C4-2B (cell line): Measurements from ENCODE around the gene CSH2.
"Not testable (repeated sequence)": the region's sequence is repeated elsewhere in the genome, so short reads cannot be mapped to it uniquely, and the experiment has no call there.

ENCODE experiments used
- ZFX ChIP-seq: fragments of 450-650 bp; IDR thresholded peaks from 2 replicates; pipeline ENCODE4 v1.6.1; 2017
- TF ChIP-seq, protein P1 (sequence below): fragments of 450-650 bp; conservative IDR thresholded peaks from 2 replicates; pipeline ENCODE4 v1.5.1; 2017; ENCODE audit warnings: mild to moderate bottlenecking

DNA sequence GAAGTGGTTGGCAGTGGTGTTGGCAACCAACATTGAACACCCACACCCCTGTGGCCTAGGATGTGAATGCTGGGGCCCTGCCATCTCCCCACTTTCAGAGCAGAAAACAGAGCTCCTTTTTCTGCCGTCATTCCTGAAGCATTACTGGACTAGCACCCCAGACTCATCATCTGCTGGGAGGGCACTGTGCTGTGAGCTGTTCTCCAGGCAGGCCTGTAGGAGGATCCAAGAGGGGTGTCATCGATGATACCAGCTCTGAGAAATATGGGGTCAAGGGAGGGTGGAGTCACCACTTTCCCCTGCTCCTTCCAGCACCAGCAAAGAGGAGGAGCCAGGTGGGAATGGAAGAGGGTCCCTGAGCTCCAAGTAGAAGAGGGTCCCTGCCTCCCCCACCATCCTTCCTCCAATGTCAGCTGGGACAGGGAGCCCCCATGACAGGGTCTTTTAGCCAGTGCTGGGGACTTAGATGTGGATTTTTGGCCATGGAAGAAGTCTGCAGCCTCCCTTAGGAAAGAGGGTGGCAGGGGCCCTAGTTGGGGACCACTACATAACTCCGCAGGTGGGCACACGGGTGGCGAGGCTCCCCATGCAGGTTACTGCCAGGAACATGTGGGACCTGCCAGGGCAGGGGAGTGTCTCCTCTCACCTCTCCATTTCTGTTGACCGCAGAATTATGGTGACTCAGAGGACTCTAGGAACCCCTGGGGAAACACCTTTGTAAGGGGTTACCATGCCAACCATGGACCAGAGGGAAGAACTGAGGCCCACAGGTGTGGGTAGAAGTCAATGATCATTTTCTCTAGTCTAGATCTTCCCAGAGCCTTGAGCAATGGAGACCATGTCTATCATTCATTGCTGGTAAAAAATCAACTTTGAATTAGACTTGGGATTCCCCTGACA is 25.7 kb upstream of the CSH2 start:
- TF ChIP-seq, protein P1, sequence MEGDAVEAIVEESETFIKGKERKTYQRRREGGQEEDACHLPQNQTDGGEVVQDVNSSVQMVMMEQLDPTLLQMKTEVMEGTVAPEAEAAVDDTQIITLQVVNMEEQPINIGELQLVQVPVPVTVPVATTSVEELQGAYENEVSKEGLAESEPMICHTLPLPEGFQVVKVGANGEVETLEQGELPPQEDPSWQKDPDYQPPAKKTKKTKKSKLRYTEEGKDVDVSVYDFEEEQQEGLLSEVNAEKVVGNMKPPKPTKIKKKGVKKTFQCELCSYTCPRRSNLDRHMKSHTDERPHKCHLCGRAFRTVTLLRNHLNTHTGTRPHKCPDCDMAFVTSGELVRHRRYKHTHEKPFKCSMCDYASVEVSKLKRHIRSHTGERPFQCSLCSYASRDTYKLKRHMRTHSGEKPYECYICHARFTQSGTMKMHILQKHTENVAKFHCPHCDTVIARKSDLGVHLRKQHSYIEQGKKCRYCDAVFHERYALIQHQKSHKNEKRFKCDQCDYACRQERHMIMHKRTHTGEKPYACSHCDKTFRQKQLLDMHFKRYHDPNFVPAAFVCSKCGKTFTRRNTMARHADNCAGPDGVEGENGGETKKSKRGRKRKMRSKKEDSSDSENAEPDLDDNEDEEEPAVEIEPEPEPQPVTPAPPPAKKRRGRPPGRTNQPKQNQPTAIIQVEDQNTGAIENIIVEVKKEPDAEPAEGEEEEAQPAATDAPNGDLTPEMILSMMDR: not testable (repeated sequence)
- TF ChIP-seq ZFX: not testable (repeated sequence)
